ENCODE data around the gene CA9.

The CA9 gene

DNA sequence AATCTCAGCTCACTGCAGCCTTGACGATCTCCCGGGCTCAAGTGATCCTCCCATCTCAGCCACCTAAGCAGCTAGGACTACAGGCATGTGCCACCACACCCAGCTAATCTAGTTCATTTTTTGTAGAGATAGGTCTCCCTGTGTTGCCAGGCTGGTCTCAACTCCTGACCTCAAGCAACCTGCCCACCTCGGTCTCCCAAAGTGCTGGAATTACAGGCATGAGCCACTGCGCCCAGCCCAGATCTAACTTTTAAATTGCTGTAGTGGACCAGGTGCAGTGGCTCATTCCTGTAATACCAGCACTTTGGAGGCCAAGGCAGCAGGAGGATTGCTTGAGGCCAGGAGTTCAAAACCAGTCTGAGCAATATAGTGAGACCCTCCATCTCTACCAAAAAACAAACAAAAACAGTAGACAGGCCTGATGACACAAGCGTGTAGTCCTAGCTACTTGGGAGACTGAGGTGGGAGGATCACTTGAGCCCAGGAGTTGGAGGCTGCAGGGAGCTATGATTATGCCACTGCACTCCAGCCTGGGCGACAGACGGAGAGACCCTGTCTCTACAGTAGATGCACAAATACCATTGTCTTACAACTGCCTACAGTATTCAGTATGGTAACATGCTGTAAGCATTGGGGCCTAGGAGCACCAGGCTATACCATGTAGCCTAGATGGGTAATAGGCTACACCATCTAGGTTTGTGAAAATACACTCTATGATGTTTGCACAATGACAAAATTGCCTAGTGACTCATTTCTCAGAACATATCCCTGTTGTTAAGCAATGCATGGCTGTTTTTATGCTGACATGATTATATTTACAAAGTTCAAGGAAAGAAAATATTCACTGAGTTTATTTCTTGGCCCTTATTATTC is 21.5 kb upstream of the CA9 start:
- no peak for DNase-seq

DNA sequence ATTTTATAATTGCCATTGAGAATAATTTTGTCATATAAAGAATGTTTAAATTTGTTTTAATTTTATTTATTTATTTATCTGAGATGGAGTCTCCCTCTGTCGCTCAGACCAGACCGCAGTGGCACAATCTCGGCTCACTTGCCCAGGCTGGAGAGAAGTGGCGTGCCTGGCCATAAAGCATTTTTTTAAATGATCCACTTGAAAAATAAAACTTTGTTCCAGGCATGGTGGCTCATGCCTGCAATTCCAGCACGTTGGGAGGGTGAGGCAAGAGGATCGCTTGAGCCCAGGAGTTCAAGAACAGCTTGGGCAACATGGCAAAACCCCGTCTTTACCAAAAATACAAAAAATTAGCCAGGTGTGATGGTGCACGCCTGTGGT is 20.9 kb upstream of the CA9 start:
- no peak for DNase-seq

DNA sequence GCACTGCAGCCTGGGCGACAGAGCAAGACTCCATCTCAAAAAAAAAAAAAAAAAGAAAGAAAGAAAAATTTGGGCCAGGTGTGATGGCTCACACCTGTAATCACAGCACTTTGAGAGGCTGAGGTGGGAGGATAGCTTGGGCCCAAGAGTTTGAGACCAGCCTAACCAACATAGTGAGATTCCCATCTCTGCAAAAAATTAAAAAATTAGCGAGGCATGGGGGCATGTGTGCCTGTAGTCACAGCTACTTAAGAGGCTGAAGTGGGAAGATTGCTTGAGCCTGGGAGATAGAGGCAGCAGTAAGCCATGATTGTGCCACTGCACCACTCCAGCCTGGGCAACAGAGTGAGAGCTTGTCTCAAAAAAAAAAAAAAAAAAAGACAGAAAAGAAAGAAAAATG is 20.1 kb upstream of the CA9 start:
- no peak for DNase-seq

DNA sequence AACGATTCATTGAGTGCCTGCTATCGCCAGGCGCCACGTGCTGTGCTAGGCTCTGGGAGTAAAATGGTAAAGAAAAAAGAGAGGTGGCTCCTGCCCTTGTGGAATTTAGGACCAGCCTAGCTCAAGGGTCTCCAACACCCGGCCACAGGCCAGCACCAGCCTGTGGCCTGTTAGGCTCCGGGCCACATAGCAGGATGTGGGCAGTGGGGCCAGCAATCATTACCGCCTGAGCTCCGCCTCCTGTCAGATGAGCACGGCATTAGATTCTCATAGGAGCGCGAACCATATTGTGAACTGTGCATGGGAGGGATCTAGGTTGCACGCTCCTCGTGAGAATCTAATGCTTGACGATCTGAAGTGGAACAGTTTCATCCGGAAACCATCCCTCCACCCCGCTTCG is 17.4 kb upstream of the CA9 start:
- DNase-seq: no peak

DNA sequence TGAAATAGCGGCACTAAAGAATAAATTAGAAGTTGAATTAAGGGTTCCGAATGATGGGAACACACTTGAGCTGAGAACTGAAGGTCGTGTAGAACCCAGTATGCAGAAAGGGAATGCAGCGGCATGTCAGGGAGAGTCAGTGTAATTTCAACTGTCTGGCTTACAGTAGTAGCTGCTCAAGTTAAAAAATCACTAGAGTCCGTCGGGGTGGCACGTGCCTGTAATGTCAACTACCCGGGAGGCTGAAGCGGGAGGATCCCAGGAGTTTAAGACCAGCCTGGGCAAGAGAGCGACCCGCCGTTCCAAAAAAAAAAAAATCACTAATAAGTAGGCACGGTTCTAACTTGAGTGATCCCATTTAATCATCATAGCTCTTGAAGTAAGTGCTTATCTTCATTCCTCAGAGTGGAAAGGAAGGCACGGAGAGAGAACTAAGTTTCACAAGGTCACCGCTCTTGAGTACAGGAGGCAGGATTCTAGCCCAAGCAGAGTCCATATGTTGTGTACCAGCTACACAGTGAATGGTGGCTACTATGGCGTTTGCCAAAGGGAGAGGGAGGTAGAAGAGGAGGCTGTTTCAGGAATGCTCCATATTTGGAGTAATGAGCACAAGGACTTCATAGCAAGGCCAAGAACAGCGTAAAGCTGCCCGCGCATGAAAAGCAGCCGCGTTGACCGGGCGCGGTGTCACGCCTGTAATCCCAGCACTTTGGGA is 16.7 kb upstream of the CA9 start:
- no peak for DNase-seq

DNA sequence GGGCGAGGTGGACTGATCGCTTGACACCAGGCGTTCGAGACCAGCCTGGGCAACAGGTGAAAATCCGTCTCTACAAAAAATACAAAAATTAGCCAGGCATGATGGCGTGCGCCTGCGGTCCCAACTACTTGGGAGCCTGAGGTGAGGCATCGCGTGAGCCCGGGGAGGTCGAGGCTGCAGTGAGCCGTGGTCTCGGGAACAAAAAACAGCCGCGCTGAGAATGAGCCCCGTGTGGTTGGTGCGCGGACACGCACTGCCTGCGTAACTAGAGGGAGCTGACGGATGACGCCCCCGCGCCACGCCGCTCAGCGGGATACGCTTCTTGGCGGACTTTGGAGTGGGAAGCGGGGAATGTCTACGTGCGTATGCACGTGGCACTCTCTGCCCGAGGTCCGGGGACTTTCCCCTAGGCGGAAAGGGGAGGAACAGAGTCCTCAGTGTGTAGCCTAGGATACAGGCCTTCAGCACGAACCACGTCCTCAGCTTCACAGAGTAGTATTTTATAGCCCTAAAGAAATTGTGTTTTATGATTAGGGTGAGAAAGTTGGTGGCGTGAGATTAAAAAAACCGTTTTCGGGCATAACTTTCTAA is 16.1 kb upstream of the CA9 start, which contains the start of gene RMRP:
Gene RMRP (minus strand): TSS at position 474 of the 591 bp plus-strand sequence.
- peak; percentile 94 for DNase-seq

DNA sequence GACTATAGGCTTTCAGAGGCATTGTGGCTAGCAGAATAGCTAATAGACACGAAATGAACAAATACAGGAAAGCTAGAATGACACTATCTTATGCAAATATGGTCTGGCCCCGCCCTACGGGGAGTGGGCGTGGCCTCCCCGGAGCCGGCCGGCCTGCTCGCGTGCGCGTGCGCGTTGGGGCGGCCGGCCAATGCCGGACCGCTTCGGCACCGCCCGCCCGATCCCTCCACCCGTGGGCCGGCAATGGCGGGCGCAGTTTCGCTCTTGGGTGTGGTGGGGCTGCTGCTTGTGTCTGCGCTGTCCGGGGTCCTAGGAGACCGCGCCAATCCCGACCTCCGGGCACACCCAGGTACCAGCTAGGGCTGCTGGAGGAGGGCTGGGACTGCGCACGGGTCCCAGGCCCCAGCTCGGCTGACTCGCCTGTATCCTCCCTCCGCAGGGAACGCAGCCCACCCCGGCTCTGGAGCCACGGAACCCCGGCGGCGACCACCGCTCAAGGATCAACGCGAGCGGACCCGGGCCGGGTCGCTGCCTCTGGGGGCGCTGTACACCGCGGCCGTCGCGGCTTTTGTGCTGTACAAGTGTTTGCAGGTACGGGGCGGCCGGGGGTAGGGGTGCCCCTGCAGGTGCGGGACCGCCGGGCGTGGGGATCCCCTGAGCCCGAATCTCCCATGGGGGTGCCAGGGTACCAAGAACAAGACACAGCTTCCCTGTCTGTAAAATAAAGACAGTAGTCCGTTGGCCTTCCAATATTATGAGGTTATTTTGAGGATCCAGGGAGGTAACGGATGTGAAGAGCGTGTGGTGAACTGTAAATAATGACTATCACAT is 15.4 kb upstream of the CA9 start, which contains the start of gene CCDC107:
Gene CCDC107 (plus strand): TSS at position 156 of the 831 bp plus-strand sequence. CDS start 88 bp downstream, at position 244.
- peak; percentile 85 for DNase-seq

DNA sequence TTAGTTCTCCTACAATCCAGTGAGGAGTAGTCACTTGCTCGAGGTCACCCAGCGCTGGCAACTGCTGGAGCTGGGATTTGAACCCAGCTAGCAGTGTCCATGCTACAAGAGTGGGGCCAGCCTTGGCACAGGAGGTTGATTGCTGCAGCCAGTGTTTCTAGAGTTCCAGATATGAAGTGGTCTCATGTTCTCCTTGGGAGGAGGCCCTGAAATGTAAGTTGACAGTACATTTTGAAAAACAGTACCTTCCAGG is 14.8 kb upstream of the CA9 start:
- DNase-seq: no peak

DNA sequence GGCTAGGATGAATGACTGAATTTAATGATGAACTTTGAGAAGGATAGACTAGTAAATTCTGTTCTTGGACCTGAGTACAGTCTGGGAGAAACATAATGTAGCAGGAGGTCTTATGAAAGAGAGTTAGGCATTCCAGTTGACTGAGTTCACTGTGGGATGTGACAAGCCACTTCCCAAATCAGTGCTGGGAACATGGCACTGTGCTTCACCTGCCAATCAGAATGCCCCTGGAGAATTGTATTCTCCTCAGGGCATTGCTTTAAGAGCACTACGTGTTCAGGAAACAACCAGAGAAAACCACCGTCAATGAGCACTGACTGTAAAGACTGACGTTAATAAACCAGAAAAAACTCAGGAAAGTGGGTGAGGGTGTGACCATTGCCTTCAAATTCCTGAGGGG is 14.4 kb upstream of the CA9 start:
- no peak for DNase-seq

DNA sequence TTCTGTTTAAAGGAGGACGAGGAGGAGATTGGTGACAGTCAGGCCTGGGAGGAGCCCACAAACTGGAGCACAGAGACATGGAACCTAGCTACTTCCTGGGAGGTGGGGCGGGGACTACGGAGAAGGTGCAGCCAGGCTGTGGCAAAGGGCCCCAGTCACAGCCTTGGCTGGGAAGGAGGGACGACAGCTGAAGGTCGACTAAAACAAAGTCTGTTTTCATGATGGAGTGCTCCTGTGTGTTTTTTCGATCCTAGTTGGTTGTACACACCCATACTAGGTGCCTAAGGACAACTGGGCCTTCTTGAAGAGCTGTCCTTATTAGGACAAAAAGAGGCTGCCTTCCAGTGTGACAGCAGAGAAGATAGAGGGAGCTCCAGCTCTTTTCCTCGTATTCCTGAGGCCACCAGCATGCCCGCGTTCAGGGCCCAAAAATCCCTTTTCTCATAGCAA is 12.7 kb upstream of the CA9 start:
- no peak for DNase-seq

DNA sequence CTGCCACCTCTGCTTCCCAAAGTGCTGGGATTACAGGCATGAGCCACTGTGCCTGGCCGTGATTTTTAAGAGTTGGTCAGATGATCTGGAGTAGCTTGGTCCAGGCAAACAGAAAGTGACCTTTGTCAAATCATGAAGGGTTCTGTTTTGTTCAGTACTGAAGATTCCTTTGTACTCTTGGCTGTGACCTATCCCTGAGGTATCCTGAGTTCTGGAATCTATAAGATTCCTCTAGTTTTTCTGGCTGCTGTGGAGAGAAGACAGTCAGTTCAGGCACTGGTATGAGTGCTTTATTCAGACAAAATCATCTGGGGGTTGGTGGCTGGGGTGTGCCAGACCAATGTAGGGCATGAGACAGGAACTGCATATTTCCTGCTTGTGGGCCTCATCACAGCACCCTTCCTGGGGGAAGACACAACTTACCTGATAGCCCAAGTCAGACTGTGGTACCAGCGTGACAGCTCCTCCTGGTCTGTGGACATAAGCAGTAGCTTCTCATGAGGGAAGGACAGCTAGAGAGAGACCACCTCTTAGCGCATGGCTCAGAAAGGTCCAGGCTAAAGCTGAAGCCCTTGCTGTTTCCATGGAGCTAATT is 11.9 kb upstream of the CA9 start:
- peak; percentile 75 for DNase-seq

DNA sequence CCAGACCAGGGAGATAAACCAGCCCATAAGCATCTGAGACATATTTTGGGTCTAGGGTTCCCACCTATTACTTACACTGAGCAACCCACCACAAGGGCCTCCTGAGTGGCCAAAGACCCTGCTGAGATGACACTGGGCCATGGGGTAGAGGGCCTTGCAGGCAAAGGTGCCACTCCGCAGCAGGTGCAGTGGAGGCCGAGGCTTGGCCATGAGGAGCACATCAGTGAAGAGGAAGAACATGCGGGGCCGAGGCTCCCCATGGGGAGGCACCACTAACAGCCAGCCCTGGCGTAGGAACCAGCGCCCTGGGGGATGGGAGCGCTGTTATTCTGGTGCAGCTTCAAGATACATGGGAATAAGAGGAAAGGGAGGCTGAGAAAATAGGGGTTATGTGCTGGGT is 11.3 kb upstream of the CA9 start:
- DNase-seq: no peak

DNA sequence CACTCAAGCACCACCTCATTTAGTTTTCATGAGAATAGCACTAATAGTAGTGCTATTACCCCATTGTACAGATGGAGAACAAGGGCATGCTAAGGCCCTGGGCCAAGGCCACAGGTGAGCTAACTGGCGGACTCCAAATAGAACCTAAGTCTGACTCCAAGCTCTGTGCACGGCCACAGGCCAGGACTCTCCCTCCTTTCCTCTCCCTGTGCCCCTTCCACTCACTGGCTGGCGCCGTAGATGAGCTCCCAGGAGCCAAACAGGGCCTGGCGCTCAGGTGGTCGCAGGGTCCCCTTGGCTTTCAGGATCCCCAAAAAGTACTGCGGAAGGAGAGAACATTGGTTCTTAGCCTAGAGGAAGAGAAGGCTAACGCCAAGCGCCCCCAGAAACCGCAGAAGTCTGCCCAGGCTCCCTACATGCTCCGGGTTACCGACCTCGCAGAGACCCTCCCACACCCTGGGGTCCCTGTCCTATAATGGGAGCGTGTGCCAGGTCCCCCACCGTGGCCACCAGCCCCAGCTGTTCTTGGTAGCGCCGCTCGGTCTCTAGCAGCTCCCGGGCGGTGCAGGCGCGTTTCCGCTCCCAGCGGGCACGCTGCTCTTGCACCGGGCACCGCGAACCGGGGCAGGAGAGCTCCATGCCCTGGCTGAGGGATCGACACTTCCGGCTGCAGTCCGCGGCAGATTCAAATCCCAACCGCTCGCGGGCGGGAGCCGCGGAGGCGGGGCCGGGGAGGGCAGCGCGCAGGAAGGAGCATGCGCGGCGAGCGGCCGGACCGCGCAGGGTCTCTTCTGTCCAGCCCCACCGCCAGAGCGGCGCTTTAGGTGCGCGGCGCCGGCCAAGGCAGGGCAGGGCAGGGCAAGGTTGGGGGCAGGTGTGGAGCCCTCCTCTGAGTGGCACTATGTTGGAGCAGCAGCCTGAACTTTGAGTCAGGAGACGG is 8.9 kb upstream of the CA9 start, which contains the start of gene ARHGEF39:
Gene ARHGEF39 (minus strand): TSS at position 665 of the 940 bp plus-strand sequence. CDS start 26 bp downstream, at position 639.
- peak; percentile 70 for DNase-seq

DNA sequence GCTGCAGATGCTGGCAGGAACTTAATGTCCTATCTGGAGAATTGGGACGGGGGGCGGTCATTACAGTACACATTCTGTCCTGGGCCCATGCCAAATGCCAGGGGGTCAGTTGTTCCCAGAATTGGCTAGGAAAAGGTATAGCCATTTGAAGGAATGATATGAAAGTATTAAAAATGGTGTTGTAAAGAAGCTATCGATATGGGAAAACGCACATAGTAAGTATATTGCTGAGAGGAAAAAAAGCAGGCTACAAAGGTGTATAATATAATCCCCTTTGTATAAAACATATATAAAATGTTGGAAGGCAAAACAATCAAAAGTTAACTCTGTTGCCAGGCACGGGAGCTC is 8.3 kb upstream of the CA9 start:
- DNase-seq: no peak

DNA sequence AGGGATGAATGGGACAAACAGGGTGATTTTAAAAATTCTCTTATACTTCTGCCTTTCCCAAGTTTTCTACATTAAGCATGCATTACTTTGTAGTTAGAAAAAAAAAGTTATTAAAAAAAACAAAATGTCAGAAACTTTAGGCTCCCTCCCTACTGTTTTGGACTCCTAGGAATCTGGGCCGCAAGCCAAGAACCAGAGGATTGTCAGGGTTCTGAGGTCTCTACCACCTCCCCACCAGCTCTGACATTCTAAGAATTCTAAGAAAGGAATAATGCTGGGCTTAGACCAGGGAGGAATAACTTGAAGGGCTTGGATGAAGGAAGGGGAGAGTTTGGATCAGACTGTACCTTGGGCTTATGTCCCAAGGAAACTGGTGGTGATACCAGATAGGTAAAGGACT is 7.7 kb upstream of the CA9 start:
- no peak for DNase-seq

DNA sequence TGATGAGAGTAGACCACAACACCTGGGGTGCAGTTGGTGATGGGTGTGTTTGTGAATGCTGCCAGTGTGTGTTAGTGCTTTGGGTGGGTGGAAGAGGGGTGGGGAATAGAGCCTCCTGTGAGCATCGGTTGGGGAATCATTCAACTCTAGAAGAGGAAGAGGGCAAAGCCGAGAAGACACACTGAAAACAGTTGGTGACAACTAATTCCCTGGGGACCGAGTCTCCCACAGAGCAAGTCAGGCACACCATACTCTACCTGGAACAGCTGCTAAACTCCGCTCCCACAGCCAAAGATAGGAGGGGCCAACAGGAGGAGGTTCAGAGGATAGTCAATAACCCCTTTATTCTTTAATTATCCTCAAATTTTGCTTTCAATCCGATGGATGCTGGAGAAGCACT is 7.2 kb upstream of the CA9 start:
- no peak for DNase-seq

DNA sequence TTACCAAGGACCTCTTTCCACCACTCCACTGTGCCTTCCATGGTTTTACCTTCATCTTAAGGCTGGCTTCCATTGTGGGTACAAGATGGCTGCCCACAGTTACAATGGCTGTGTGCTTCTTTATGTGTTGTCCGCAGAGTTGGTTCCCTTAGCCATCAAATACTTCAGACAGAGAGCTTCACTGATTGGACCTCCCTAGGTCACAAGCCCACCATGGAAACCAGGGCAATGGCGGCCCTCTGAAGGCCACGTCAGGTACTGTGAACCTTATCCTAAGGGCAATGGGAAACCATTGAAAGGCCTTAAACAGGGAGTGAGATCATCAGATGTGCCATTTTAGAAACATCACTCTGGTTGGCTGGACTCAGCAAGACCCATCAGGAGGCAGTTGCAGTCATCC is 5.8 kb upstream of the CA9 start:
- DNase-seq: no peak

DNA sequence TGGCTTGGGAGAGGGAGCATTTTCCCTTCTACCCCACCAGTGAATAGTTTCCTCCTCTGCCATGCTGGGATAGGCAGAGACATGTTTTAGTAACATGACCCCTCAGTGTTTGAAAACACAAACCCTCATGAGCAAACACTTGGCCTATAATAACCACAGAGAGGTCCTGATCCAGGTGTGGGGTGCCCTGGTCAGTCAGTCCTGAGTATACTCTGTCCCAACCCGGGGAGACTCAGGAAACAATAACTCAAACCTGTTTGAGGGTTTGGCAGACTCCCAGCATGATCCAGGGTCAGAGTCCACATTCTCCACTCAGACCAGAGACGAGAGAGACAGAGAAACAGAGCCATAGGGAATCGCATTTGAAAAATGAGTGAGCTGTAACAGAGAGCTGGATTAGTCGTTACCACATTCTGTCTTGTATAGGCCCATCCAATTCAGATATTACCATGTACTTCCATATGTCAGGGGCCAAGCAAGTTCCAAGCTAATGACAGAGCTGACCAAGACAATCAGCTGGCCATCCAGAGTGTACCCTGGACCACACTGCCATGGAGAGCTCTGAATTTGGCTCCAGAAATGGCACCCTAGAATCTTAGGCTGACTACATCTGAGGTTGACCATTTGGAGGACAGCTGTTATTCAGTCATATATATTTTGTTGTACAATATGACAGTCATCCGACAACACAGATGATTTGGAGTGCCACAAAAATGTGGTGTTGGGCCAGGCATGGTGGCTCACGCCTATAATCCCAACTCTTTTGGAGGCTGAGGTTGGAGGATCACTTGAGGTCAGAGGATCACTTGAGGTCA is 4.2 kb upstream of the CA9 start:
- no peak for DNase-seq

DNA sequence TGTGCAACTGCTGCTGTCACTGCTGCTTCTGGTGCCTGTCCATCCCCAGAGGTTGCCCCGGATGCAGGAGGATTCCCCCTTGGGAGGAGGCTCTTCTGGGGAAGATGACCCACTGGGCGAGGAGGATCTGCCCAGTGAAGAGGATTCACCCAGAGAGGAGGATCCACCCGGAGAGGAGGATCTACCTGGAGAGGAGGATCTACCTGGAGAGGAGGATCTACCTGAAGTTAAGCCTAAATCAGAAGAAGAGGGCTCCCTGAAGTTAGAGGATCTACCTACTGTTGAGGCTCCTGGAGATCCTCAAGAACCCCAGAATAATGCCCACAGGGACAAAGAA is 265 bp downstream of the CA9 start:
- no peak for DNase-seq

DNA sequence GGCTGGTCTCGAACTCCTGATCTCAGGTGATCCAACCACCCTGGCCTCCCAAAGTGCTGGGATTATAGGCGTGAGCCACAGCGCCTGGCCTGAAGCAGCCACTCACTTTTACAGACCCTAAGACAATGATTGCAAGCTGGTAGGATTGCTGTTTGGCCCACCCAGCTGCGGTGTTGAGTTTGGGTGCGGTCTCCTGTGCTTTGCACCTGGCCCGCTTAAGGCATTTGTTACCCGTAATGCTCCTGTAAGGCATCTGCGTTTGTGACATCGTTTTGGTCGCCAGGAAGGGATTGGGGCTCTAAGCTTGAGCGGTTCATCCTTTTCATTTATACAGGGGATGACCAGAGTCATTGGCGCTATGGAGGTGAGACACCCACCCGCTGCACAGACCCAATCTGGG is 1.5 kb downstream of the CA9 start:
- DNase-seq: no peak

Measured in CD4-positive, alpha-beta T cell treated with Interleukin-17A for 1 hour (primary cell).